HCT116 (cell line): ENCODE results near the gene EPHB2. TPM values are rescaled to one million over a fixed set of nuclear protein-coding genes. Genes with fewer than 3 reads are reported as not detected.

Source experiments
- ATAC-seq: fragments of 200-7000 bp; cut with Tn5 transposase; 2 replicates; pipeline ENCODE4 v1.9.1; 2020; ENCODE audit warnings: mild to moderate bottlenecking, moderate library complexity
- BruUV-seq: library from RNA; stranded (reverse); fragments of 400-500 nt; replicated peaks from 2 replicates; lab custom pipeline; 2021; lab: Mats Ljungman, UMichigan
- CTCF ChIA-PET: fragments of 300-600 bp; sonication (Branson Sonifier 250); formaldehyde crosslinking; loops from one replicate; lab custom pipeline; 2021; ENCODE audit warnings: antibody characterized with exemption; lab: Charles Lee
- POLR2A ChIA-PET: fragments of 300-600, 350-600 bp; sonication (Branson Sonifier 250); formaldehyde crosslinking; loops from one replicate; lab custom pipeline; 2021; ENCODE audit warnings: antibody characterized with exemption; lab: Charles Lee
- RAD21 ChIA-PET, 2 experiments: fragments of 300-600 bp; sonication (Branson Sonifier 250); formaldehyde crosslinking; loops; one replicate each; lab custom pipeline; 2023; ENCODE audit warnings: low total read pairs in 2 of 2; ENCODE audit not compliant: uncharacterized antibody in 2 of 2, unreplicated experiment in 2 of 2, low non-redundant PET in 1 of 2; lab: Charles Lee
- DNase-seq: peaks from one replicate; pipeline ENCODE4 v3.0.0-alpha.2; 2010; ENCODE audit warnings: low read depth, low spot score
- H2AFZ ChIP-seq: fragments of 200-600 bp; shearing (Covaris generic), sonication (generic); 2 replicates; pipeline ENCODE4 v1.6.1; 2017; ENCODE audit warnings: low read depth, mixed run types, mixed read lengths, antibody characterized with exemption, low read length; ENCODE audit not compliant: poor library complexity, severe bottlenecking
- H3K27ac ChIP-seq: 2 replicates; pipeline ENCODE4 v1.5.1; 2012; ENCODE audit warnings: low read depth, low read length
- H3K27me3 ChIP-seq: fragments of 200-600 bp; sonication (generic); 2 replicates; pipeline ENCODE4 v1.6.1; 2016; ENCODE audit warnings: mixed run types, low read length, mixed read lengths; ENCODE audit not compliant: insufficient read depth
- H3K36me3 ChIP-seq, 2 experiments: fragments of 200-500 bp in 1 of 2; fragments of 200-600 bp in 1 of 2; sonication (Bioruptor generic) in 1 of 2; sonication (generic) in 1 of 2; 2 replicates each; pipeline versions ENCODE4 v1.5.1 to v1.6.1; 2014 to 2016; ENCODE audit warnings: low read length in 2 of 2, inconsistent platforms in 1 of 2, mixed read lengths in 1 of 2, mixed run types in 1 of 2; ENCODE audit not compliant: insufficient read depth in 2 of 2, control insufficient read depth in 1 of 2
- H3K4me1 ChIP-seq, 2 experiments: fragments of 200-600 bp in 1 of 2; sonication (generic) in 1 of 2; 2 replicates each; pipeline versions ENCODE4 v1.5.1 to v1.6.1; 2012 to 2017; ENCODE audit warnings: low read length in 2 of 2, inconsistent platforms in 1 of 2, mild to moderate bottlenecking in 1 of 2, mixed read lengths in 1 of 2, mixed run types in 1 of 2, moderate library complexity in 1 of 2; ENCODE audit not compliant: insufficient read depth in 2 of 2, control insufficient read depth in 1 of 2
- H3K4me2 ChIP-seq: fragments of 200-600 bp; sonication (generic); 2 replicates; pipeline ENCODE4 v1.6.1; 2017; ENCODE audit warnings: mixed run types, low read length, mixed read lengths
- H3K4me3 ChIP-seq, 2 experiments: fragments of 200-600 bp in 1 of 2; sonication (generic) in 1 of 2; replicated peaks in 1 of 2; 2 replicates each; pipeline ENCODE4 v1.5.1; 2011 to 2016; ENCODE audit warnings: low read length in 2 of 2, control low read depth in 1 of 2, low read depth in 1 of 2, mild to moderate bottlenecking in 1 of 2, mixed read lengths in 1 of 2, mixed run types in 1 of 2
- H3K79me2 ChIP-seq: fragments of 200-600 bp; sonication (generic); 2 replicates; pipeline ENCODE4 v1.6.1; 2017; ENCODE audit warnings: mild to moderate bottlenecking, mixed run types, low read length, moderate library complexity, mixed read lengths; ENCODE audit not compliant: insufficient read depth
- H3K9ac ChIP-seq: fragments of 200-600 bp; sonication (generic); 2 replicates; pipeline ENCODE4 v1.6.1; 2016; ENCODE audit warnings: low read length, mixed read lengths
- H3K9me2 ChIP-seq: fragments of 200-600 bp; sonication (generic), shearing (Covaris generic); 2 replicates; pipeline ENCODE4 v1.6.1; 2017; ENCODE audit warnings: mixed run types, mild to moderate bottlenecking, moderate library complexity; ENCODE audit not compliant: insufficient read depth
- H3K9me3 ChIP-seq, 2 experiments: fragments of 200-500 bp in 1 of 2; fragments of 200-600 bp in 1 of 2; sonication (Bioruptor generic) in 1 of 2; sonication (generic) in 1 of 2; 2 replicates each; pipeline ENCODE4 v1.6.1; 2014 to 2017; ENCODE audit warnings: low read length in 2 of 2, mixed read lengths in 2 of 2, inconsistent platforms in 1 of 2, low read depth in 1 of 2, mild to moderate bottlenecking in 1 of 2, mixed run types in 1 of 2, moderate library complexity in 1 of 2; ENCODE audit not compliant: control insufficient read depth in 1 of 2, insufficient read depth in 1 of 2
- H4K20me1 ChIP-seq: fragments of 200-600 bp; sonication (generic), shearing (Covaris generic); 2 replicates; pipeline ENCODE4 v1.6.1; 2017; ENCODE audit warnings: mixed run types, mild to moderate bottlenecking, moderate library complexity; ENCODE audit not compliant: insufficient read depth
- ATF3 ChIP-seq: IDR thresholded peaks from 2 replicates; pipeline ENCODE4 v1.6.1; 2012
- CBX3 ChIP-seq: IDR thresholded peaks from 2 replicates; pipeline ENCODE4 v1.6.1; 2012; ENCODE audit warnings: low read depth
- CEBPB ChIP-seq: IDR thresholded peaks from 2 replicates; pipeline ENCODE4 v1.6.1; 2012; ENCODE audit warnings: low read depth
- CTCF ChIP-seq, 3 experiments: fragments of 200-600 bp in 1 of 3; sonication (generic) in 1 of 3; IDR thresholded peaks in 2 of 3; conservative IDR thresholded peaks in 1 of 3; 2 replicates each; pipeline ENCODE4 v1.5.1; 2012 to 2017; ENCODE audit warnings: low read depth in 2 of 3, low read length in 2 of 3, antibody characterized with exemption in 1 of 3, borderline replicate concordance in 1 of 3, control low read depth in 1 of 3, mild to moderate bottlenecking in 1 of 3, mixed read lengths in 1 of 3, mixed run types in 1 of 3, moderate library complexity in 1 of 3; ENCODE audit not compliant: insufficient read depth in 1 of 3
- EGR1 ChIP-seq: IDR thresholded peaks from 2 replicates; pipeline ENCODE4 v1.6.1; 2012; ENCODE audit warnings: low read depth
- ELF1 ChIP-seq: IDR thresholded peaks from 2 replicates; pipeline ENCODE4 v1.6.1; 2012; ENCODE audit warnings: low read depth, borderline replicate concordance
- EZH2phosphoT487 ChIP-seq: fragments of 200-600 bp; IDR thresholded peaks from 2 replicates; pipeline ENCODE4 v1.6.1; 2018; ENCODE audit warnings: antibody characterized with exemption, borderline replicate concordance
- FOSL1 ChIP-seq: IDR thresholded peaks from 2 replicates; pipeline ENCODE4 v1.6.1; 2012; ENCODE audit warnings: low read depth
- JUND ChIP-seq: IDR thresholded peaks from 2 replicates; pipeline ENCODE4 v1.6.1; 2012
- MAX ChIP-seq: IDR thresholded peaks from 2 replicates; pipeline ENCODE4 v1.6.1; 2012
- POLR2A ChIP-seq: IDR thresholded peaks from 2 replicates; pipeline ENCODE4 v1.7.0; 2011; ENCODE audit warnings: borderline replicate concordance; ENCODE audit not compliant: insufficient read depth, insufficient read length; ENCODE audit errors: extremely low read depth
- POLR2AphosphoS5 ChIP-seq: IDR thresholded peaks from 2 replicates; pipeline ENCODE4 v1.6.1; 2011; ENCODE audit warnings: mild to moderate bottlenecking, low read depth, low read length, moderate library complexity
- RAD21 ChIP-seq: IDR thresholded peaks from 2 replicates; pipeline ENCODE4 v1.6.1; 2012; ENCODE audit warnings: low read depth, mild to moderate bottlenecking
- REST ChIP-seq: IDR thresholded peaks from 2 replicates; pipeline ENCODE4 v1.6.1; 2012; ENCODE audit warnings: low read depth
- SIN3A ChIP-seq: IDR thresholded peaks from 2 replicates; pipeline ENCODE4 v1.6.1; 2012; ENCODE audit warnings: low read depth
- SP1 ChIP-seq: IDR thresholded peaks from 2 replicates; pipeline ENCODE4 v1.6.1; 2012; ENCODE audit warnings: low read depth
- SRF ChIP-seq: IDR thresholded peaks from 2 replicates; pipeline ENCODE4 v1.6.1; 2012; ENCODE audit warnings: low read depth
- TCF7L2 ChIP-seq: IDR thresholded peaks from 2 replicates; pipeline ENCODE4 v1.7.0; 2011; ENCODE audit warnings: borderline replicate concordance, inconsistent platforms; ENCODE audit not compliant: insufficient read depth, insufficient read length; ENCODE audit errors: extremely low read depth
- YY1 ChIP-seq: IDR thresholded peaks from 2 replicates; pipeline ENCODE4 v1.6.1; 2011; ENCODE audit warnings: low read length, low read depth, moderate library complexity, mild to moderate bottlenecking; ENCODE audit not compliant: insufficient replicate concordance; ENCODE audit errors: extremely low read depth
- ZBTB33 ChIP-seq: IDR thresholded peaks from 2 replicates; pipeline ENCODE4 v1.6.1; 2011; ENCODE audit warnings: mild to moderate bottlenecking, low read length, moderate library complexity; ENCODE audit not compliant: insufficient replicate concordance; ENCODE audit errors: extremely low read depth
- ZFX ChIP-seq: fragments of 450-650 bp; IDR thresholded peaks from 2 replicates; pipeline ENCODE4 v1.6.1; 2017
- intact Hi-C: fragments of 100-400 bp; cut with micrococcal nuclease; formaldehyde crosslinking; loops from 2 replicates; pipeline ENCODE4 v1.10.0; 2022
- total RNA-seq: library from RNA; stranded (reverse); gene quantifications from one replicate; pipeline ENCODE4 v1.2.1, GENCODE V29; 2021; ENCODE audit not compliant: unreplicated experiment

The EPHB2 gene
- total RNA-seq, 1 experiment from 2014 or later: 19.5 TPM

GRCh38 chr1:22689505-22689904 lies 21.1 kb upstream of the EPHB2 start:
- H3K4me3 ChIP-seq: peak overlapping the region; percentile 18 to 38
- ChIA-PET POLR2A (interaction anchor here (0.7 kb wide), 1 partner anchor 36 kb away, joined by 4 read pairs; no protein-coding TSS in a partner anchor), CTCF (interaction anchor here (1.0 to 2.4 kb wide), 3 partner anchors 15 to 172 kb away, joined by 3 to 13 read pairs (median 3); no protein-coding TSS in a partner anchor), RAD21 (no interaction called here)
- H3K4me2 ChIP-seq: peak overlapping the region; percentile 65
- peak overlapping the region; percentile 2; the same call in 1 of the 2 replicates for H3K27ac ChIP-seq
- ATAC-seq (peak; percentile 87), DNase-seq (peak; percentile 74)
- no TSS peak for BruUV-seq
- intact Hi-C loops: no loop called here
- H2AFZ ChIP-seq: peak overlapping the region; percentile 66
- H3K9me2 ChIP-seq: no peaks in the 10 kb centered on the region
- H3K9ac ChIP-seq: peak overlapping the region; percentile 23; the same call in 1 of the 2 replicates
- H3K9me3 ChIP-seq: no peaks in the 10 kb centered on the region
- H3K4me1 ChIP-seq: peaks cover 7 to 15% of the 10 kb centered on the region in 2 experiments; a peak in 3 of 4 replicates
- H3K79me2 ChIP-seq: no peaks in the 10 kb centered on the region
- H4K20me1 ChIP-seq: no peaks in the 10 kb centered on the region
- H3K27me3 ChIP-seq: no peaks in the 10 kb centered on the region
- H3K36me3 ChIP-seq: no peaks in the 10 kb centered on the region
- TF ChIP-seq EZH2phosphoT487 (no peak), JUND (peak; percentile 72), POLR2AphosphoS5 (no peak), CBX3 (peak; percentile 67; the same call in 1 of the 2 replicates), FOSL1 (peak; percentile 73), ELF1 (no peak), ZFX (no peak), SIN3A (no peak), TCF7L2 (no peak), REST (no peak), EGR1 (no peak), RAD21 (peak; percentile 29; the same call in 1 of the 2 replicates), MAX (peak; percentile 39; the same call in 1 of the 2 replicates), YY1 (no peak), POLR2A (no peak), ZBTB33 (no peak), CTCF (IDR thresholded peaks at IDR 0.05 in 2 of 3, conservative IDR thresholded peaks at IDR 0.05 in 1 of 3; ENCODE audit: borderline replicate concordance in 1 of 3, insufficient read depth in 1 of 3, low read depth in 2 of 3, low read length in 2 of 3) (no peak), SP1 (peak; percentile 55; the same call in 1 of the 2 replicates), CEBPB (no peak), SRF (no peak), ATF3 (no peak)
